ENCODE measurements around the gene TXNRD2.
"Not testable (repeated sequence)": the region's sequence is repeated elsewhere in the genome, so short reads cannot be mapped to it uniquely, and the experiment has no call there.

Gene TXNRD2

GRCh38 chr22:19841641-19842392 lies 99.8 kb downstream of the TXNRD2 start:
- DNase-seq: no peak

GRCh38 chr22:19840955-19841640 lies 100.5 kb downstream of the TXNRD2 start:
- no peak for DNase-seq

- DNase-seq: no peak
These were observed 101.6 kb downstream of the TXNRD2 start for GRCh38 chr22:19840059-19840458.

- no peak for DNase-seq
These were observed 103.7 kb downstream of the TXNRD2 start for GRCh38 chr22:19837915-19838314.

- no peak for DNase-seq
These were observed 105.1 kb downstream of the TXNRD2 start for GRCh38 chr22:19836512-19836911.

- no peak for DNase-seq
These were observed 107.0 kb downstream of the TXNRD2 start for GRCh38 chr22:19834599-19834998.

- not testable (repeated sequence) for DNase-seq
These were observed 108.3 kb downstream of the TXNRD2 start for GRCh38 chr22:19833327-19833726.

- no peak for DNase-seq
These were observed 109.0 kb downstream of the TXNRD2 start for GRCh38 chr22:19832476-19833108.

- not testable (repeated sequence) for DNase-seq
These were observed 109.6 kb downstream of the TXNRD2 start for GRCh38 chr22:19831979-19832378.

- DNase-seq: no peak
These were observed 110.6 kb downstream of the TXNRD2 start for GRCh38 chr22:19831016-19831415.

GRCh38 chr22:19828035-19828401 lies 113.6 kb downstream of the TXNRD2 start:
- DNase-seq: no peak

- no peak for DNase-seq
These were observed 114.1 kb downstream of the TXNRD2 start for GRCh38 chr22:19827341-19828034.

- DNase-seq: no peak
These were observed 115.0 kb downstream of the TXNRD2 start for GRCh38 chr22:19826619-19826950.

GRCh38 chr22:19825904-19826618 lies 115.6 kb downstream of the TXNRD2 start:
- DNase-seq: no peak
